DOHH2 (cell line): ENCODE data around the gene DNASE2.

Source experiments
- EZH2phosphoT487 ChIP-seq: fragments of 200-600 bp; sonication (generic); IDR thresholded peaks from 2 replicates; pipeline ENCODE4 v1.6.1; 2017; ENCODE audit warnings: borderline replicate concordance, mild to moderate bottlenecking, antibody characterized with exemption, low read length, moderate library complexity, mixed read lengths
- TF ChIP-seq, protein P1 (sequence below): fragments of 200-600 bp; sonication (generic); IDR thresholded peaks from one replicate; pipeline ENCODE4 v1.5.1; 2014; ENCODE audit warnings: antibody characterized with exemption, mild to moderate bottlenecking, low read depth, low read length; ENCODE audit not compliant: poor library complexity, severe bottlenecking

DNA sequence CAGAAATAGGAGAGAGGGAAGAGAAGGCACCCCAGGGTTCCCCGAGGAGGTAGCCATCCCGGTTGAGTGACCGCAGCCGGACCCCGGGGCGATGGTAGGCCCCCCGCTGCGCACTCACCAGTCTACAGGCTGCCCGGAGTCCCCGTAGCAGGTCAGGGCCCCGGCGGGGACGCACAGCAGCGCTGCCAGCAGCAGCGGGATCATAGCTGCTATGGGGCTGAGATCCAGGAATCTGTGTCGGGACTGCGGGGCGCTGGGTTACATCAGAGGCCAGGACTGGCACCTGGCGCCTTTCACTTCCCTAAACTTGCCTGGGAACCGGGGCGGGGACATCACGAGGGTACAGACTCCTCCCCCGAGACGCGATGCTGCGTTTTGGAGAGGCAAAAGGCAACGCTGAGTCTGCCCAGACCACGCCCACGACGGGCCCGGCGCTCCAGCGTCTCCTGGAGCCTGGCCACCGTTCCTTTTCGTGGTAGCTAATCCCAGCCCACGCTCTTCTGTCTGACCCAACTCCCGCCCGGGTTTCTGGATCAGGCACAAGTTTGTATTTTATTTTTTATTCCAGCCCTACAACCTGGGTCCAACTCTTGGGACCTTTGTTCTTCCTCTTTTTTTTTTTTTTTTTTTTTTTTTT lies at the start of gene DNASE2:
- TF ChIP-seq, protein P1, sequence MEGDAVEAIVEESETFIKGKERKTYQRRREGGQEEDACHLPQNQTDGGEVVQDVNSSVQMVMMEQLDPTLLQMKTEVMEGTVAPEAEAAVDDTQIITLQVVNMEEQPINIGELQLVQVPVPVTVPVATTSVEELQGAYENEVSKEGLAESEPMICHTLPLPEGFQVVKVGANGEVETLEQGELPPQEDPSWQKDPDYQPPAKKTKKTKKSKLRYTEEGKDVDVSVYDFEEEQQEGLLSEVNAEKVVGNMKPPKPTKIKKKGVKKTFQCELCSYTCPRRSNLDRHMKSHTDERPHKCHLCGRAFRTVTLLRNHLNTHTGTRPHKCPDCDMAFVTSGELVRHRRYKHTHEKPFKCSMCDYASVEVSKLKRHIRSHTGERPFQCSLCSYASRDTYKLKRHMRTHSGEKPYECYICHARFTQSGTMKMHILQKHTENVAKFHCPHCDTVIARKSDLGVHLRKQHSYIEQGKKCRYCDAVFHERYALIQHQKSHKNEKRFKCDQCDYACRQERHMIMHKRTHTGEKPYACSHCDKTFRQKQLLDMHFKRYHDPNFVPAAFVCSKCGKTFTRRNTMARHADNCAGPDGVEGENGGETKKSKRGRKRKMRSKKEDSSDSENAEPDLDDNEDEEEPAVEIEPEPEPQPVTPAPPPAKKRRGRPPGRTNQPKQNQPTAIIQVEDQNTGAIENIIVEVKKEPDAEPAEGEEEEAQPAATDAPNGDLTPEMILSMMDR, result no peak
- no peak for TF ChIP-seq EZH2phosphoT487
